Measurements from ENCODE around the gene ASMTL.

DNA sequence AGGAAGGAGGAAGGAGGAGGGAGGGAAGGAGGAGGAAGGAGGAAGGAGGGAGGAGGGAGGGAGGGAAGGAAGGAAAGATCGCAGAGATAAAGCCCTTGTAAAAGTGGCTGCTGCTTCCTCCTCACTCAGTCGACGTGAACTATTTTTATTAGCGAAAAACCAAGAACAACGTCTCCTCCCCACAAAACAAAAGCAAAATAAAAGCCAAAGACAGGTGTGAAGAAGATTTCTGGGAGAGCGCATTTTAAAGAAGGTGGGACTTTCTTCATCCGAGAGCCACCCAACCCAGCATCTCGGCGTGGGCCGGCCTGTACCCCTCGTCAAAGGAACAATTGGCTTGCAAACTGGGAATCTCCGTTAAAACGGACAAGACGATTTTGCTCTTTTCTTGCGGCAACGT is 40.7 kb upstream of the ASMTL start:
- TF ChIP-seq, protein P1, sequence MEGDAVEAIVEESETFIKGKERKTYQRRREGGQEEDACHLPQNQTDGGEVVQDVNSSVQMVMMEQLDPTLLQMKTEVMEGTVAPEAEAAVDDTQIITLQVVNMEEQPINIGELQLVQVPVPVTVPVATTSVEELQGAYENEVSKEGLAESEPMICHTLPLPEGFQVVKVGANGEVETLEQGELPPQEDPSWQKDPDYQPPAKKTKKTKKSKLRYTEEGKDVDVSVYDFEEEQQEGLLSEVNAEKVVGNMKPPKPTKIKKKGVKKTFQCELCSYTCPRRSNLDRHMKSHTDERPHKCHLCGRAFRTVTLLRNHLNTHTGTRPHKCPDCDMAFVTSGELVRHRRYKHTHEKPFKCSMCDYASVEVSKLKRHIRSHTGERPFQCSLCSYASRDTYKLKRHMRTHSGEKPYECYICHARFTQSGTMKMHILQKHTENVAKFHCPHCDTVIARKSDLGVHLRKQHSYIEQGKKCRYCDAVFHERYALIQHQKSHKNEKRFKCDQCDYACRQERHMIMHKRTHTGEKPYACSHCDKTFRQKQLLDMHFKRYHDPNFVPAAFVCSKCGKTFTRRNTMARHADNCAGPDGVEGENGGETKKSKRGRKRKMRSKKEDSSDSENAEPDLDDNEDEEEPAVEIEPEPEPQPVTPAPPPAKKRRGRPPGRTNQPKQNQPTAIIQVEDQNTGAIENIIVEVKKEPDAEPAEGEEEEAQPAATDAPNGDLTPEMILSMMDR (IDR thresholded peaks at IDR 0.05; ENCODE audit: insufficient read depth, low read length) = no peak
- no peak for TF ChIP-seq POLR2AphosphoS5 (IDR thresholded peaks at IDR 0.05; ENCODE audit: low read depth)
- TF ChIP-seq GABPA (IDR thresholded peaks at IDR 0.05; ENCODE audit: low read depth) = no peak
- no peak for TF ChIP-seq SPI1 (IDR thresholded peaks at IDR 0.05; ENCODE audit: borderline replicate concordance, low read depth)

Measured in HL-60 (cell line).